ENCODE measurements around the gene AOC3.

The AOC3 gene

DNA sequence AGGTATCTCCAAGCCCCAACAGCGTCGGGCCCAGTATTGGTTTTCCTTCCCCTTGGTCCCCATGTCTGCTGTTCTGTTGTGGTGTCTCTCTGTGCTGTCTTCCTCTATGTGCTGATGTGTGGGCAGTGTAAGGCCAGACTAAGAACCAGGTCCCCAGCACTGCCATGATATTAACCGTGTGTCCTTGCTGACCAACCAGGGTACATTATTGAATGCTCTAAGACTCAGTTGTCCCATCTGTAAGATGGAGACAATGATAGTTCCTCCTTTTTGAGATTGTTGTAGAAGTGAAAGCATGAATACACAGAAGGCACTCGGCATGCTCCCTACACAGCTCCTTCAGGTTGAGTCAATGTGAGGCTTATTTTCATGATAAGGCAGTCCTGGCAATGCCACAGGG, 20.6 kb downstream of the AOC3 start:
- no peak for TF ChIP-seq SIN3A (IDR thresholded peaks at IDR 0.05; ENCODE audit: borderline replicate concordance, insufficient read depth, low read length)

DNA sequence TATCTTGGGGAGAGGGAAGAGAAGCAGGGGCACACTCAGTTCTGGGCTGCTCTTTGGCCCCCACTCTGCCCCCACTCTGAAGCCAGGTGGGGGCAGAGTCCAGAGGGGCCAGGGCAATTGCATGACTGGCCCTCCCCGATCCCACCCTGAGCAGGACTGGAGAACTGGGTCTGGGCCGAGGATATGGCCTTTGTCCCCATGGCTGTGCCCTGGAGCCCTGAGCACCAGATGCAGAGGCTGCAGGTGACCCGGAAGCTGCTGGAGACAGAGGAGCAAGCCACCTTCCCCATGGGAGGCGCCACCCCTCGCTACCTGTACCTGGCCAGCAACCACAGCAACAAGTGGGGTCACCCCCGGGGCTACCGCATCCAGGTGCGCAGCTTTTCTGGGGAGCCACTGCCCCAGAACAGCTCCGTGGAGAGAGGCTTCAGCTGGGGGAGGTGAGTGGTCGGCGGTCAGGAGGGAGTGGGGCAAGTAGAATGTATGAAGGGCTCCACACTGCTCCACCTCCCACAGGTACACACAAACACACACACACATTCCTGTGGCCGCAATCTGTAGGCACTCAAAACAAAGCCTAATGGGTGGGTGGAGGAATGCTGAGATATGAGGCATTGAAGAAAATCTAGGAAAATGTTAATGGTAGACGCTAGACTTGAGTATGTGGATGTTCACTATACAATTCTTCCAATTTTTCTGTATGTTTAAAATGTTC, 21.4 kb downstream of the AOC3 start:
- TF ChIP-seq SIN3A (IDR thresholded peaks at IDR 0.05; ENCODE audit: borderline replicate concordance, insufficient read depth, low read length) = no peak
- no peak for TF ChIP-seq TAF1 (IDR thresholded peaks at IDR 0.05; ENCODE audit: borderline replicate concordance, insufficient read depth, low read length)
- TF ChIP-seq, protein P1, sequence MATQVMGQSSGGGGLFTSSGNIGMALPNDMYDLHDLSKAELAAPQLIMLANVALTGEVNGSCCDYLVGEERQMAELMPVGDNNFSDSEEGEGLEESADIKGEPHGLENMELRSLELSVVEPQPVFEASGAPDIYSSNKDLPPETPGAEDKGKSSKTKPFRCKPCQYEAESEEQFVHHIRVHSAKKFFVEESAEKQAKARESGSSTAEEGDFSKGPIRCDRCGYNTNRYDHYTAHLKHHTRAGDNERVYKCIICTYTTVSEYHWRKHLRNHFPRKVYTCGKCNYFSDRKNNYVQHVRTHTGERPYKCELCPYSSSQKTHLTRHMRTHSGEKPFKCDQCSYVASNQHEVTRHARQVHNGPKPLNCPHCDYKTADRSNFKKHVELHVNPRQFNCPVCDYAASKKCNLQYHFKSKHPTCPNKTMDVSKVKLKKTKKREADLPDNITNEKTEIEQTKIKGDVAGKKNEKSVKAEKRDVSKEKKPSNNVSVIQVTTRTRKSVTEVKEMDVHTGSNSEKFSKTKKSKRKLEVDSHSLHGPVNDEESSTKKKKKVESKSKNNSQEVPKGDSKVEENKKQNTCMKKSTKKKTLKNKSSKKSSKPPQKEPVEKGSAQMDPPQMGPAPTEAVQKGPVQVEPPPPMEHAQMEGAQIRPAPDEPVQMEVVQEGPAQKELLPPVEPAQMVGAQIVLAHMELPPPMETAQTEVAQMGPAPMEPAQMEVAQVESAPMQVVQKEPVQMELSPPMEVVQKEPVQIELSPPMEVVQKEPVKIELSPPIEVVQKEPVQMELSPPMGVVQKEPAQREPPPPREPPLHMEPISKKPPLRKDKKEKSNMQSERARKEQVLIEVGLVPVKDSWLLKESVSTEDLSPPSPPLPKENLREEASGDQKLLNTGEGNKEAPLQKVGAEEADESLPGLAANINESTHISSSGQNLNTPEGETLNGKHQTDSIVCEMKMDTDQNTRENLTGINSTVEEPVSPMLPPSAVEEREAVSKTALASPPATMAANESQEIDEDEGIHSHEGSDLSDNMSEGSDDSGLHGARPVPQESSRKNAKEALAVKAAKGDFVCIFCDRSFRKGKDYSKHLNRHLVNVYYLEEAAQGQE (IDR thresholded peaks at IDR 0.05; ENCODE audit: insufficient read depth in 1 of 2, low read depth in 2 of 2, low read length in 2 of 2) = no peak
- no peak for TF ChIP-seq POLR2AphosphoS5 (IDR thresholded peaks at IDR 0.05; ENCODE audit: low read depth, low read length)
- no peak for TF ChIP-seq FOXP2 (optimal IDR thresholded peaks at IDR 0.05; ENCODE audit: borderline replicate concordance, extremely low read depth, extremely low read length, insufficient read depth)

DNA sequence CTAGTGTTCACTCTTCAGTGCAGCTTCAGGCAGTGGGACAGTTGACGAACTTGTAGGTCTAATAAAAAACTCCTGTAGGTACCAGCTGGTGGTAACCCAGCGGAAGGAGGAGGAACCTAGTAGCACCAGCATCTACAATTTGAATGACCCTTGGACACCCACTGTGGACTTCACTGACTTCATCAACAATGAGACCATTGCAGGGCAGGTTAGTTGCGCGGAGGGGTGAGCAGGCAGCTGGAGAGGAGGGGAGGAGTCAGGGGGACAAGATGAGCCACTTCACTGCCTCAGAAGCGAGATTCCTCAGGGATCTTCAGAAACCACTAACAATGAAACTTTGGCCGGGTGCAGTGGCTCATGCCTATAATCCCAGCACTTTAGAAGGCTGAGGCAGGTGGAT, 22.3 kb downstream of the AOC3 start:
- TF ChIP-seq SIN3A (IDR thresholded peaks at IDR 0.05; ENCODE audit: borderline replicate concordance, insufficient read depth, low read length) (no peak), POLR2AphosphoS5 (IDR thresholded peaks at IDR 0.05; ENCODE audit: low read depth, low read length) (no peak), FOXP2 (optimal IDR thresholded peaks at IDR 0.05; ENCODE audit: borderline replicate concordance, extremely low read depth, extremely low read length, insufficient read depth) (no peak), TAF1 (IDR thresholded peaks at IDR 0.05; ENCODE audit: borderline replicate concordance, insufficient read depth, low read length) (no peak)
- TF ChIP-seq, protein P1 (IDR thresholded peaks at IDR 0.05; ENCODE audit: insufficient read depth in 1 of 2, low read depth in 2 of 2, low read length in 2 of 2) = no peak

DNA sequence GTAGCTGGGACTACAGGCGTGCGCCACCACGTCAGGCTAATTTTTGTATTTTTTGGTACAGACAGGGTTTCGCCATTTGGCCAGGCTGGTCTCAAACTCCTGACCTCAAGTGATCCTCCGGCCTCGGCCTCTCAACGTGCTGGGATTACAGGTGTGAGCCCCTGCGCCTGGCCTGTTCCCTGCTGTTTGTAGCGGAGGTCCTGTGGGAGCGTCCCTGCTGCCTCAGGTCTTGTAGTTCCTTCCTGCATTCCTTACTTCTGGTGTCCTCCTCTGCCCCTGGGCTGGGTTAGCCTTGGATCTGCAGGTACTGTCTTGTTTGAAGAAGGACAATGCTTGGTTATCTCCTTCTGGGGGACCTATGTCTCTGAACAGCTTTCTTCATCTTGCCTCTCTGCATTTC, 26.0 kb downstream of the AOC3 start:
- TF ChIP-seq FOXP2 (optimal IDR thresholded peaks at IDR 0.05; ENCODE audit: borderline replicate concordance, extremely low read depth, extremely low read length, insufficient read depth) (no peak), POLR2AphosphoS5 (IDR thresholded peaks at IDR 0.05; ENCODE audit: low read depth, low read length) (no peak), SIN3A (IDR thresholded peaks at IDR 0.05; ENCODE audit: borderline replicate concordance, insufficient read depth, low read length) (no peak), TAF1 (IDR thresholded peaks at IDR 0.05; ENCODE audit: borderline replicate concordance, insufficient read depth, low read length) (no peak)
- TF ChIP-seq, protein P1 (IDR thresholded peaks at IDR 0.05; ENCODE audit: insufficient read depth in 1 of 2, low read depth in 2 of 2, low read length in 2 of 2) = no peak

DNA sequence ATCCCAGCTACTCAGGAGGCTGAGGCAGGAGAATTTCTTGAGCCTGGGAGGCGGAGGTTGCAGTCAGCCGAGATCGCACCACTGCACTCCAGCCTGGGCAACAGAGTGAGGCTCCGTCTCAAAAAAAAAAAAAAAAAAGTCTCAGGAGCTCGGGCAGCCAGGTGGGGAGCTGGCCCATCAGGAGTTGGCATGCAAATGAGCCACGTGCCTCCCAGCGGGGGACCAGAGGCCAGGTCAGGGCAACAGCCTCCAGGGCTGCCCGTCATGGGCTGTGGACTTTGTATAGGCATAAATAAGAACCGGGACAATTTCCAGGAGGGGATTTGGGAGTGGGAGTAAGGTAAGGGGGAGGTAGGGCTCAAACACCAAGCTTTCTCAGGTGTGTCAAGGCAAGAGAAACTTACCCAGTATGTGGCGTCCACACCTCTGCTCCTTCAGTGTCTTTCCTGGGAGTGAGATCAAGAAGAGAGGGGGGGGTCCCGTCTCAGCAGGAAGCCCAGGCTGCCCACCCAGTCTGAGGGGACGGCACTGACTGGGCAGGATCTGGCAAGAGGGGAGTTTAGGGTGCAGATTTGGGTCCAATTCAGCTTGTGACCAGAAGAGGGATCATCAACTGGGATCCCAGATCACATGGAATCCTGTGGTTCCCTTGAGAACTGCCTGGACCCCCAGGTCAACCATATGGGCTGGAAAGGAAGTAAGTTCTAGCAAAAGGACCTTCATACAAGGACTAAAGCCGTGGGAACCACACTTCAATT, 27.3 kb downstream of the AOC3 start:
- no peak for TF ChIP-seq TAF1 (IDR thresholded peaks at IDR 0.05; ENCODE audit: borderline replicate concordance, insufficient read depth, low read length)
- no peak for TF ChIP-seq SIN3A (IDR thresholded peaks at IDR 0.05; ENCODE audit: borderline replicate concordance, insufficient read depth, low read length)
- no peak for TF ChIP-seq POLR2AphosphoS5 (IDR thresholded peaks at IDR 0.05; ENCODE audit: low read depth, low read length)
- TF ChIP-seq FOXP2 (optimal IDR thresholded peaks at IDR 0.05; ENCODE audit: borderline replicate concordance, extremely low read depth, extremely low read length, insufficient read depth) = no peak
- TF ChIP-seq, protein P1 (IDR thresholded peaks at IDR 0.05; ENCODE audit: insufficient read depth in 1 of 2, low read depth in 2 of 2, low read length in 2 of 2) = no peak
